ENCODE measurements around the gene CACNA1H.

Gene CACNA1H

GRCh38 chr16:1218061-1218929 is 65.4 kb downstream of the CACNA1H start:
- CTCF ChIA-PET, result no interaction called here
- DNase-seq (ENCODE audit: extremely low spot score), result no peak
- TF ChIP-seq FOXK2 (IDR thresholded peaks at IDR 0.05) (no peak), ZNF384 (IDR thresholded peaks at IDR 0.05) (no peak), ARNT (IDR thresholded peaks at IDR 0.05) (no peak), FOXA1 (IDR thresholded peaks at IDR 0.05) (no peak), TARDBP (IDR thresholded peaks at IDR 0.05) (no peak), NFRKB (IDR thresholded peaks at IDR 0.05) (no peak), HDGF (IDR thresholded peaks at IDR 0.05; ENCODE audit: borderline replicate concordance) (no peak), L3MBTL2 (conservative IDR thresholded peaks at IDR 0.05) (no peak), PKNOX1 (IDR thresholded peaks at IDR 0.05) (no peak), BHLHE40 (IDR thresholded peaks at IDR 0.05; ENCODE audit: borderline replicate concordance) (no peak), FOXM1 (IDR thresholded peaks at IDR 0.05; ENCODE audit: borderline replicate concordance) (no peak), SUZ12 (IDR thresholded peaks at IDR 0.05) (no peak), CTBP1 (IDR thresholded peaks at IDR 0.05; ENCODE audit: borderline replicate concordance) (no peak), ELF4 (IDR thresholded peaks at IDR 0.05) (no peak)
- POLR2A ChIA-PET, result no interaction called here

- ChIA-PET CTCF (no interaction called here), POLR2A (no interaction called here)
- no peak for DNase-seq (ENCODE audit: extremely low spot score)
- no peak for TF ChIP-seq ZNF384 (IDR thresholded peaks at IDR 0.05)
Observed at GRCh38 chr16:1218930-1219611, 66.2 kb downstream of the CACNA1H start.

- ChIA-PET POLR2A (no interaction called here), CTCF (no interaction called here)
- TF ChIP-seq NFRKB (IDR thresholded peaks at IDR 0.05), result no peak
- no peak for TF ChIP-seq ARNT (IDR thresholded peaks at IDR 0.05)
- TF ChIP-seq ELF4 (IDR thresholded peaks at IDR 0.05), result no peak
- DNase-seq (ENCODE audit: extremely low spot score), result no peak
Observed at GRCh38 chr16:1220098-1220728, 67.3 kb downstream of the CACNA1H start.

- ChIA-PET CTCF (no interaction called here), POLR2A (no interaction called here)
- TF ChIP-seq CTBP1 (IDR thresholded peaks at IDR 0.05; ENCODE audit: borderline replicate concordance), result no peak
- TF ChIP-seq SP1 (IDR thresholded peaks at IDR 0.05), result no peak
- TF ChIP-seq ZNF384 (IDR thresholded peaks at IDR 0.05), result no peak
- DNase-seq (ENCODE audit: extremely low spot score), result no peak
Observed at GRCh38 chr16:1220841-1221627, 68.1 kb downstream of the CACNA1H start.

- no peak for DNase-seq (ENCODE audit: extremely low spot score)
- TF ChIP-seq FOXA1 (IDR thresholded peaks at IDR 0.05) (no peak), HDGF (IDR thresholded peaks at IDR 0.05; ENCODE audit: borderline replicate concordance) (no peak), ZNF384 (IDR thresholded peaks at IDR 0.05) (no peak), ELF4 (IDR thresholded peaks at IDR 0.05) (no peak), PKNOX1 (IDR thresholded peaks at IDR 0.05) (no peak), SUZ12 (IDR thresholded peaks at IDR 0.05) (no peak), NFRKB (IDR thresholded peaks at IDR 0.05) (no peak), TARDBP (IDR thresholded peaks at IDR 0.05) (no peak), L3MBTL2 (conservative IDR thresholded peaks at IDR 0.05) (no peak), CTBP1 (IDR thresholded peaks at IDR 0.05; ENCODE audit: borderline replicate concordance) (no peak), FOXK2 (IDR thresholded peaks at IDR 0.05) (no peak), ARNT (IDR thresholded peaks at IDR 0.05) (no peak), FOXM1 (IDR thresholded peaks at IDR 0.05; ENCODE audit: borderline replicate concordance) (no peak), LEF1 (IDR thresholded peaks at IDR 0.05; ENCODE audit: borderline replicate concordance) (no peak), SP1 (IDR thresholded peaks at IDR 0.05) (no peak), BHLHE40 (IDR thresholded peaks at IDR 0.05; ENCODE audit: borderline replicate concordance) (no peak)
- CTCF ChIA-PET, result no interaction called here
- POLR2A ChIA-PET, result no interaction called here
Observed at GRCh38 chr16:1221628-1222552, 69.0 kb downstream of the CACNA1H start.
